NCI-H2107 (cell line): ENCODE data around the gene RPS28.
"Not testable (repeated sequence)": the region's sequence is repeated elsewhere in the genome, so short reads cannot be mapped to it uniquely, and the experiment has no call there.

Experiments used
- DNase-seq: peaks from one replicate; lab custom pipeline; 2025; lab: John Stamatoyannopoulos, UW

The RPS28 gene

GRCh38 chr19:8320564-8321066 is 681 bp upstream of the RPS28 start:
- no peak for DNase-seq

- DNase-seq, result no peak
These were observed 816 bp downstream of the RPS28 start for GRCh38 chr19:8321986-8322637.

- no peak for DNase-seq
These were observed 1.3 kb downstream of the RPS28 start for GRCh38 chr19:8322638-8322997.

- DNase-seq, result no peak
These were observed 2.5 kb downstream of the RPS28 start for GRCh38 chr19:8323781-8324185.

GRCh38 chr19:8324186-8325050 is 3.1 kb downstream of the RPS28 start:
- no peak for DNase-seq

GRCh38 chr19:8325454-8325853 is 4.2 kb downstream of the RPS28 start:
- DNase-seq, result no peak

GRCh38 chr19:8329996-8330395 is 8.7 kb downstream of the RPS28 start:
- DNase-seq, result no peak

- no peak for DNase-seq
These were observed 10.1 kb downstream of the RPS28 start for GRCh38 chr19:8331263-8331845.

GRCh38 chr19:8332976-8333766 is 11.9 kb downstream of the RPS28 start:
- DNase-seq, result no peak

- DNase-seq, result no peak
These were observed 12.6 kb downstream of the RPS28 start for GRCh38 chr19:8333767-8334457.

- DNase-seq, result peak; percentile 34
These were observed 13.4 kb downstream of the RPS28 start for GRCh38 chr19:8334458-8335342.

- DNase-seq, result no peak
These were observed 14.2 kb downstream of the RPS28 start for GRCh38 chr19:8335343-8336071.

GRCh38 chr19:8336072-8336569 is 14.8 kb downstream of the RPS28 start:
- DNase-seq, result no peak

- DNase-seq, result no peak
These were observed 15.4 kb downstream of the RPS28 start for GRCh38 chr19:8336660-8337059.

- DNase-seq, result no peak
These were observed 16.4 kb downstream of the RPS28 start for GRCh38 chr19:8337728-8338127.

- no peak for DNase-seq
These were observed 17.5 kb downstream of the RPS28 start for GRCh38 chr19:8338835-8339234.

GRCh38 chr19:8340341-8341096 is 19.2 kb downstream of the RPS28 start:
- DNase-seq, result no peak

- not testable (repeated sequence) for DNase-seq
These were observed 20.2 kb downstream of the RPS28 start for GRCh38 chr19:8341504-8341903.

GRCh38 chr19:8342316-8342683 is 21.0 kb downstream of the RPS28 start:
- no peak for DNase-seq
